H9 (cell line): ENCODE results near the gene MAP6. TPM values are rescaled to one million over a fixed set of nuclear protein-coding genes. Genes with fewer than 3 reads are reported as not detected.
A peak's percentile ranks its signal among the peaks of the same experiment; 100 is the strongest.

Source experiments
- DNase-seq: peaks from one replicate; pipeline ENCODE4 v3.0.0-alpha.2; 2017
- H2AFZ ChIP-seq: one replicate; pipeline ENCODE4 v1.6.1; 2013; ENCODE audit warnings: mild to moderate bottlenecking, low read length, control low read depth, moderate library complexity
- H2AK5ac ChIP-seq: 2 replicates; pipeline ENCODE4 v1.6.1; 2013; ENCODE audit warnings: low read length, control low read depth, mixed read lengths; ENCODE audit not compliant: insufficient read length
- H2BK120ac ChIP-seq: one replicate; pipeline ENCODE4 v1.6.1; 2013; ENCODE audit warnings: low read depth, mild to moderate bottlenecking, low read length, control low read depth, inconsistent platforms; ENCODE audit not compliant: poor library complexity, severe bottlenecking
- H2BK12ac ChIP-seq: 2 replicates; pipeline ENCODE4 v1.6.1; 2013; ENCODE audit warnings: low read length, control low read depth, mixed read lengths, low read depth; ENCODE audit not compliant: insufficient read length
- H2BK15ac ChIP-seq: 2 replicates; pipeline ENCODE4 v1.6.1; 2013; ENCODE audit warnings: low read depth, low read length, control low read depth
- H2BK20ac ChIP-seq: one replicate; pipeline ENCODE4 v1.6.1; 2013; ENCODE audit warnings: low read depth, mild to moderate bottlenecking, low read length, control low read depth, inconsistent platforms; ENCODE audit not compliant: poor library complexity, severe bottlenecking
- H2BK5ac ChIP-seq: 2 replicates; pipeline ENCODE4 v1.6.1; 2013; ENCODE audit warnings: low read length, control low read depth, mixed read lengths; ENCODE audit not compliant: insufficient read length
- H3K14ac ChIP-seq: 2 replicates; pipeline ENCODE4 v1.6.1; 2013; ENCODE audit warnings: low read length, control low read depth; ENCODE audit not compliant: insufficient read depth
- H3K18ac ChIP-seq: 2 replicates; pipeline ENCODE4 v1.6.1; 2013; ENCODE audit warnings: low read depth, mild to moderate bottlenecking, mixed read lengths, low read length, control low read depth; ENCODE audit not compliant: insufficient read length
- H3K23ac ChIP-seq: 2 replicates; pipeline ENCODE4 v1.6.1; 2013; ENCODE audit warnings: low read length, control low read depth, mixed read lengths, low read depth; ENCODE audit not compliant: insufficient read length
- H3K23me2 ChIP-seq: 2 replicates; pipeline ENCODE4 v1.6.1; 2013; ENCODE audit warnings: low read depth, mild to moderate bottlenecking, mixed read lengths, low read length, control low read depth; ENCODE audit not compliant: insufficient read length, poor library complexity, severe bottlenecking
- H3K27ac ChIP-seq: 2 replicates; pipeline ENCODE4 v1.5.1; 2013; ENCODE audit warnings: low read length, control low read depth, mixed read lengths, low read depth; ENCODE audit not compliant: insufficient read length
- H3K27me3 ChIP-seq: 2 replicates; pipeline ENCODE4 v1.6.1; 2013; ENCODE audit warnings: low read length, control low read depth, inconsistent platforms; ENCODE audit not compliant: insufficient read depth
- H3K4ac ChIP-seq: 2 replicates; pipeline ENCODE4 v1.6.1; 2013; ENCODE audit warnings: low read depth, mild to moderate bottlenecking, control low read depth, inconsistent platforms, low read length, moderate library complexity
- H3K4me1 ChIP-seq: 2 replicates; pipeline ENCODE4 v1.6.1; 2013; ENCODE audit warnings: low read length, control low read depth, inconsistent platforms; ENCODE audit not compliant: insufficient read depth
- H3K4me2 ChIP-seq: 2 replicates; pipeline ENCODE4 v1.6.1; 2013; ENCODE audit warnings: low read length, control low read depth, mixed read lengths; ENCODE audit not compliant: insufficient read length, insufficient read depth
- H3K56ac ChIP-seq: 2 replicates; pipeline ENCODE4 v1.6.1; 2013; ENCODE audit warnings: low read depth, mild to moderate bottlenecking, mixed read lengths, low read length, control low read depth; ENCODE audit not compliant: insufficient read length
- H3K79me1 ChIP-seq: 2 replicates; pipeline ENCODE4 v1.6.1; 2013; ENCODE audit warnings: low read depth, mild to moderate bottlenecking, moderate library complexity, low read length, control low read depth, inconsistent platforms; ENCODE audit not compliant: insufficient read depth, poor library complexity, severe bottlenecking
- H3K79me2 ChIP-seq: 2 replicates; pipeline ENCODE4 v1.6.1; 2013; ENCODE audit warnings: low read length, control low read depth, inconsistent platforms; ENCODE audit not compliant: insufficient read depth
- H3K9ac ChIP-seq: 2 replicates; pipeline ENCODE4 v1.6.1; 2013; ENCODE audit warnings: low read length, control low read depth, mixed read lengths; ENCODE audit not compliant: insufficient read length; ENCODE audit errors: extremely low read depth
- H3K9me3 ChIP-seq: one replicate; pipeline ENCODE4 v1.6.1; 2013; ENCODE audit warnings: low read depth, low read length, inconsistent platforms; ENCODE audit not compliant: control insufficient read depth
- H3T11ph ChIP-seq: one replicate; pipeline ENCODE4 v1.6.1; 2013; ENCODE audit warnings: mild to moderate bottlenecking, low read length, control low read depth, inconsistent platforms
- H4K20me1 ChIP-seq: one replicate; pipeline ENCODE4 v1.6.1; 2013; ENCODE audit not compliant: control insufficient read depth, insufficient read length, insufficient read depth
- H4K5ac ChIP-seq: 2 replicates; pipeline ENCODE4 v1.6.1; 2013; ENCODE audit warnings: low read depth, mild to moderate bottlenecking, mixed read lengths, low read length, control low read depth; ENCODE audit not compliant: insufficient read length
- H4K8ac ChIP-seq: replicated peaks from 2 replicates; pipeline ENCODE4 v1.6.1; 2013; ENCODE audit warnings: low read length, control low read depth, mixed read lengths, low read depth; ENCODE audit not compliant: insufficient read length
- H4K91ac ChIP-seq: 2 replicates; pipeline ENCODE4 v1.6.1; 2013; ENCODE audit warnings: low read depth, mild to moderate bottlenecking, moderate library complexity, mixed read lengths, low read length, control low read depth; ENCODE audit not compliant: insufficient read length
- H3K27ac Mint-ChIP-seq, 3 experiments: 2 replicates in 2 of 3; 3 replicates in 1 of 3; pipeline ENCODE4 v1.8.0; 2020 to 2021; ENCODE audit warnings: mixed read lengths in 3 of 3, mild to moderate bottlenecking in 1 of 3, moderate library complexity in 1 of 3
- H3K27me3 Mint-ChIP-seq: 2 replicates; pipeline ENCODE4 v1.8.0; 2021; ENCODE audit warnings: low read depth, mild to moderate bottlenecking, moderate library complexity, mixed read lengths
- H3K36me3 Mint-ChIP-seq, 3 experiments: 2 replicates in 2 of 3; 3 replicates in 1 of 3; pipeline ENCODE4 v1.8.0; 2020 to 2021; ENCODE audit warnings: low read depth in 3 of 3, mixed read lengths in 3 of 3; ENCODE audit not compliant: insufficient read depth in 1 of 3
- H3K4me1 Mint-ChIP-seq, 2 experiments: 2 replicates each; pipeline ENCODE4 v1.8.0; 2020; ENCODE audit warnings: mixed read lengths in 2 of 2
- H3K4me3 Mint-ChIP-seq, 2 experiments: 2 replicates in 1 of 2; 3 replicates in 1 of 2; pipeline ENCODE4 v1.8.0; 2020 to 2021; ENCODE audit warnings: mild to moderate bottlenecking in 2 of 2, mixed read lengths in 2 of 2, moderate library complexity in 1 of 2
- H3K9me3 Mint-ChIP-seq, 2 experiments: 2 replicates in 1 of 2; 3 replicates in 1 of 2; pipeline ENCODE4 v1.8.0; 2020; ENCODE audit warnings: mild to moderate bottlenecking in 2 of 2, mixed read lengths in 2 of 2, moderate library complexity in 1 of 2
- CTCF ChIP-seq: fragments of 200-600 bp; sonication (generic); conservative IDR thresholded peaks from 3 replicates; pipeline ENCODE4 v1.8.0; 2021; ENCODE audit warnings: antibody characterized with exemption, mild to moderate bottlenecking
- WGBS: extraction: QIAGEN DNeasy Blood & Tissue Kit; methylation state at CpG from one replicate; pipeline ENCODE4 v1.1.7; 2013; ENCODE audit warnings: missing lambda C conversion rate, low lambda C conversion rate, mixed read lengths; ENCODE audit not compliant: insufficient read length; ENCODE audit errors: extremely low coverage; 5-methylcytosine and 5-hydroxymethylcytosine counted together
- total RNA-seq: library from RNA; stranded (reverse); gene quantifications from 2 replicates; pipeline ENCODE4 v1.2.1, GENCODE V29; 2021

Gene MAP6
- total RNA-seq, 1 experiment from 2014 or later, result 0.77 TPM

GRCh38 chr11:75565221-75565814, 103.5 kb downstream of the MAP6 start:
- Histone ChIP-seq H3K14ac (no peak overlapping the region), H3K27me3 (no peaks in the 10 kb centered on the region), H2BK5ac (no peak overlapping the region), H2BK20ac (no peak overlapping the region), H3K79me2 (peaks cover 32% of the 10 kb centered on the region; the same call in 1 of the 2 replicates), H2BK120ac (no peak overlapping the region), H3K4ac (no peak overlapping the region), H4K5ac (no peak overlapping the region), H3K23me2 (peaks cover 19% of the 10 kb centered on the region), H4K91ac (no peak overlapping the region), H4K8ac (no peak overlapping the region), H3K4me2 (no peak overlapping the region), H2BK15ac (no peak overlapping the region), H3K9ac (no peak overlapping the region), H2BK12ac (no peak overlapping the region), H4K20me1 (no peaks in the 10 kb centered on the region), H3K18ac (no peak overlapping the region), H3K9me3 (no peaks in the 10 kb centered on the region), H3K23ac (no peak overlapping the region), H3K56ac (no peak overlapping the region), H3K27ac (no peak overlapping the region), H3T11ph (no peak overlapping the region), H3K79me1 (peaks cover 3% of the 10 kb centered on the region), H3K4me1 (peaks cover 9% of the 10 kb centered on the region), H2AFZ (no peak overlapping the region), H2AK5ac (no peak overlapping the region)
- Mint-ChIP-seq H3K9me3 (no peaks in the 10 kb centered on the region), H3K4me3 (peak overlapping the region; percentile 96; a peak in 3 of 5 replicates), H3K27ac (peak overlapping the region; percentile 44 to 94 (median 92); a peak in 4 of 7 replicates), H3K27me3 (no peaks in the 10 kb centered on the region), H3K36me3 (peaks cover 37 to 58% (median 46%) of the 10 kb centered on the region in 3 experiments), H3K4me1 (peaks cover 32 to 42% of the 10 kb centered on the region in 2 experiments)
- WGBS, result no CpG with 5 or more reads among the region's 5 CpGs
- no peak for TF ChIP-seq CTCF
- peak; percentile 51 for DNase-seq
